ENCODE results near the gene ZMYM2.

GRCh38 chr13:20136781-20137703 is 178.5 kb downstream of the ZMYM2 start:
- TF ChIP-seq CTCF (IDR thresholded peaks at IDR 0.05) (no peak), POLR2A (IDR thresholded peaks at IDR 0.05) (no peak)

Measured in uterus (tissue), 2 donors.